Measurements from ENCODE around the gene TMEM233. TPM values are rescaled to one million over a fixed set of nuclear protein-coding genes. Genes with fewer than 3 reads are reported as not detected.

Gene TMEM233
- polyA plus RNA-seq, 3 donors, result not detected

- Mint-ChIP-seq H3K4me3 (peak overlapping the region in 1 of 2 donors; percentile 86), H3K36me3 (peaks cover 0 to 2% of the 10 kb centered on the region in 2 donors), H3K9me3 (peaks cover 0 to 24% (median 6%) of the 10 kb centered on the region in 7 donors), H3K27me3 (ENCODE audit: low read depth in 3 of 3) (peaks cover 65 to 67% (median 66%) of the 10 kb centered on the region in 3 donors), H3K4me1 (no peaks in the 10 kb centered on the region), H3K27ac (peak overlapping the region in 1 of 7 donors; percentile 42)
- no peak for DNase-seq
- Histone ChIP-seq H4K20me1 (ENCODE audit: insufficient read depth, low read length) (no peaks in the 10 kb centered on the region), H3K9ac (ENCODE audit: insufficient read depth, low read length, poor library complexity, severe bottlenecking) (no peak overlapping the region), H3K79me2 (ENCODE audit: insufficient read depth, low read length) (no peaks in the 10 kb centered on the region), H3K4me3 (replicated peaks in 1 of 3; ENCODE audit: low read depth in 2 of 3, low read length in 3 of 3) (no peak overlapping the region), H3K4me1 (ENCODE audit: control insufficient read depth in 1 of 2, insufficient read depth in 2 of 2, low read length in 2 of 2) (no peaks in the 10 kb centered on the region), H3K4me2 (replicated peaks; ENCODE audit: extremely low read depth, low read length, poor library complexity, severe bottlenecking) (no peak overlapping the region), H3K27ac (ENCODE audit: low read depth in 1 of 2, low read length in 2 of 2) (no peak overlapping the region), H2AFZ (ENCODE audit: insufficient read depth, low read depth, low read length, poor library complexity, severe bottlenecking) (no peak overlapping the region), H3K9me3 (replicated peaks in 1 of 2; ENCODE audit: control insufficient read depth in 1 of 2, insufficient read depth in 1 of 2, low read length in 2 of 2) (no peaks in the 10 kb centered on the region), H3K27me3 (ENCODE audit: control insufficient read depth in 2 of 2, insufficient read depth in 2 of 2, low read length in 2 of 2) (peaks cover 29 to 52% of the 10 kb centered on the region in 2 donors), H3K36me3 (replicated peaks in 1 of 2; ENCODE audit: control insufficient read depth in 1 of 2, insufficient read depth in 2 of 2, low read length in 2 of 2) (no peaks in the 10 kb centered on the region)
- TF ChIP-seq CTCF (IDR thresholded peaks at IDR 0.05), result no peak
- intact Hi-C loops (cut with micrococcal nuclease), result no loop called here
- WGBS (ENCODE audit: insufficient coverage), result 2% methylated on average over 47 of the region's 49 CpGs
These were observed 1.3 kb downstream of the TMEM233 start for GRCh38 chr12:119594772-119595445.

- Mint-ChIP-seq H3K36me3 (peaks cover 0 to 2% of the 10 kb centered on the region in 2 donors), H3K9me3 (peaks cover 0 to 27% (median 6%) of the 10 kb centered on the region in 7 donors), H3K4me3 (no peak overlapping the region), H3K27me3 (ENCODE audit: low read depth in 3 of 3) (peaks cover 50 to 54% (median 54%) of the 10 kb centered on the region in 3 donors), H3K27ac (no peak overlapping the region), H3K4me1 (no peaks in the 10 kb centered on the region)
- Histone ChIP-seq H3K9me3 (replicated peaks in 1 of 2; ENCODE audit: control insufficient read depth in 1 of 2, insufficient read depth in 1 of 2, low read length in 2 of 2) (no peaks in the 10 kb centered on the region), H3K79me2 (ENCODE audit: insufficient read depth, low read length) (no peaks in the 10 kb centered on the region), H3K4me3 (replicated peaks in 1 of 3; ENCODE audit: low read depth in 2 of 3, low read length in 3 of 3) (no peak overlapping the region), H3K4me1 (ENCODE audit: control insufficient read depth in 1 of 2, insufficient read depth in 2 of 2, low read length in 2 of 2) (no peaks in the 10 kb centered on the region), H2AFZ (ENCODE audit: insufficient read depth, low read depth, low read length, poor library complexity, severe bottlenecking) (no peak overlapping the region), H3K4me2 (replicated peaks; ENCODE audit: extremely low read depth, low read length, poor library complexity, severe bottlenecking) (no peak overlapping the region), H3K27me3 (ENCODE audit: control insufficient read depth in 2 of 2, insufficient read depth in 2 of 2, low read length in 2 of 2) (peaks cover 22 to 40% of the 10 kb centered on the region in 2 donors), H4K20me1 (ENCODE audit: insufficient read depth, low read length) (no peaks in the 10 kb centered on the region), H3K27ac (ENCODE audit: low read depth in 1 of 2, low read length in 2 of 2) (no peak overlapping the region), H3K36me3 (replicated peaks in 1 of 2; ENCODE audit: control insufficient read depth in 1 of 2, insufficient read depth in 2 of 2, low read length in 2 of 2) (no peaks in the 10 kb centered on the region), H3K9ac (ENCODE audit: insufficient read depth, low read length, poor library complexity, severe bottlenecking) (no peak overlapping the region)
- no peak for TF ChIP-seq CTCF (IDR thresholded peaks at IDR 0.05)
- intact Hi-C loops (cut with micrococcal nuclease), result no loop called here
- WGBS (ENCODE audit: insufficient coverage), result no CpG with 5 or more reads among the region's 1 CpG
- no peak for DNase-seq
These were observed 4.6 kb downstream of the TMEM233 start for GRCh38 chr12:119598159-119598558.
